AG04449 (cell line): ENCODE results near the gene ROBO1.

Source experiments
- CTCF ChIA-PET: fragments of 350-600 bp; formaldehyde crosslinking; extraction: SDS; loops from one replicate; lab custom pipeline; 2021; ENCODE audit warnings: antibody characterized with exemption; lab: Yijun Ruan, JAX
- POLR2A ChIA-PET: fragments of 400-600, 350-600 bp; formaldehyde crosslinking; extraction: SDS; loops from one replicate; lab custom pipeline; 2020; ENCODE audit warnings: antibody characterized with exemption, inconsistent platforms; lab: Yijun Ruan, JAX
- DNase-seq: peaks from one replicate; pipeline ENCODE4 v3.0.0-alpha.2; 2010; ENCODE audit warnings: low read depth, low spot score
- H3K4me3 ChIP-seq: 2 replicates; pipeline ENCODE4 v1.5.1; 2011; ENCODE audit warnings: low read depth, mild to moderate bottlenecking, control low read depth, low read length
- CTCF ChIP-seq: IDR thresholded peaks from one replicate; pipeline ENCODE4 v1.5.1; 2011; ENCODE audit warnings: mild to moderate bottlenecking, moderate library complexity, low read length, control low read depth, inconsistent platforms; ENCODE audit not compliant: insufficient read depth; ENCODE audit errors: missing control alignments

Gene ROBO1

GRCh38 chr3:79030157-79030556 is 737.6 kb downstream of the ROBO1 start:
- no peak for DNase-seq
- CTCF ChIA-PET, result interaction anchor here (0.7 to 6.4 kb wide), 5 partner anchors 10 to 384 kb away, joined by 3 to 91 read pairs (median 34); no protein-coding TSS in a partner anchor
- H3K4me3 ChIP-seq, result no peak overlapping the region
- POLR2A ChIA-PET, result interaction anchor here (1.3 kb wide), 1 partner anchor 12 kb away, joined by 7 read pairs; no protein-coding TSS in a partner anchor
- TF ChIP-seq CTCF, result no peak

GRCh38 chr3:79028916-79029315 is 738.9 kb downstream of the ROBO1 start:
- ChIA-PET CTCF (no interaction called here), POLR2A (no interaction called here)
- DNase-seq, result no peak
- TF ChIP-seq CTCF, result no peak
- no peak overlapping the region for H3K4me3 ChIP-seq

GRCh38 chr3:79027593-79027992 is 740.2 kb downstream of the ROBO1 start:
- CTCF ChIA-PET, result interaction anchor here (1.0 to 2.5 kb wide), 4 partner anchors 8 to 369 kb away, joined by 3 to 9 read pairs (median 6); no protein-coding TSS in a partner anchor
- no peak for TF ChIP-seq CTCF
- no peak overlapping the region for H3K4me3 ChIP-seq
- POLR2A ChIA-PET, result no interaction called here
- DNase-seq, result no peak

GRCh38 chr3:79019924-79020173 is 747.9 kb downstream of the ROBO1 start:
- ChIA-PET CTCF (interaction anchor here (1.2 to 2.9 kb wide), 5 partner anchors 12 to 374 kb away, joined by 3 to 34 read pairs (median 4); no protein-coding TSS in a partner anchor), POLR2A (interaction anchor here (1.0 to 2.6 kb wide), 5 partner anchors 10 to 353 kb away, joined by 3 to 16 read pairs (median 6); no protein-coding TSS in a partner anchor)
- TF ChIP-seq CTCF, result no peak
- no peak for DNase-seq
- H3K4me3 ChIP-seq, result peak overlapping the region; percentile 79; the same call in 1 of the 2 replicates

GRCh38 chr3:79019137-79019923 is 748.5 kb downstream of the ROBO1 start:
- ChIA-PET POLR2A (interaction anchor here (0.9 to 2.6 kb wide), 7 partner anchors 11 to 353 kb away, joined by 3 to 16 read pairs (median 5); no protein-coding TSS in a partner anchor), CTCF (interaction anchor here (0.9 to 3.5 kb wide), 10 partner anchors 8 to 373 kb away, joined by 3 to 34 read pairs (median 4); no protein-coding TSS in a partner anchor)
- peak overlapping the region; percentile 79 for H3K4me3 ChIP-seq
- peak; percentile 67 for DNase-seq
- TF ChIP-seq CTCF, result no peak

- POLR2A ChIA-PET, result interaction anchor here (0.7 to 2.6 kb wide), 9 partner anchors 11 to 762 kb away, joined by 3 to 16 read pairs (median 3); no protein-coding TSS in a partner anchor
- TF ChIP-seq CTCF, result peak; percentile 35
- no peak for DNase-seq
- CTCF ChIA-PET, result interaction anchor here (0.9 to 3.5 kb wide), 8 partner anchors 9 to 361 kb away, joined by 3 to 34 read pairs (median 4); no protein-coding TSS in a partner anchor
- H3K4me3 ChIP-seq, result peak overlapping the region; percentile 79
Observed at GRCh38 chr3:79018671-79019136, 749.1 kb downstream of the ROBO1 start.
